Panc1 (cell line): ENCODE data around the gene LRRC36. TPM values are rescaled to one million over a fixed set of nuclear protein-coding genes. Genes with fewer than 3 reads are reported as not detected.

Experiments used
- total RNA-seq: library from RNA; stranded (reverse); gene quantifications from one replicate; pipeline ENCODE4 v1.2.1, GENCODE V29; 2021; ENCODE audit not compliant: unreplicated experiment

Gene LRRC36
- total RNA-seq, 1 experiment from 2014 or later = 0.54 TPM

Other genes with a start within 250 kb of the LRRC36 start
- gene PHAF1, start 216.9 kb upstream of the LRRC36 start, total RNA-seq = 15.7 TPM
- 11.5 TPM for gene B3GNT9, start 175.8 kb upstream of the LRRC36 start, total RNA-seq
- 18.5 TPM for gene TRADD, start 166.9 kb upstream of the LRRC36 start, total RNA-seq
- 17.8 TPM for gene FBXL8, start 166.9 kb upstream of the LRRC36 start, total RNA-seq
- gene HSF4, start 162.1 kb upstream of the LRRC36 start, total RNA-seq = 38.6 TPM
- 27.9 TPM for gene NOL3, start 156.3 kb upstream of the LRRC36 start, total RNA-seq
- 13.9 TPM for gene MATCAP1, start 142.9 kb upstream of the LRRC36 start, total RNA-seq
- gene EXOC3L1, start 136.7 kb upstream of the LRRC36 start, total RNA-seq = 0.41 TPM
- 74.5 TPM for gene E2F4, start 134.7 kb upstream of the LRRC36 start, total RNA-seq
- 2.0 TPM for gene ELMO3, start 127.7 kb upstream of the LRRC36 start, total RNA-seq
- gene TMEM208, start 99.7 kb upstream of the LRRC36 start, total RNA-seq = 25.6 TPM
- 9.3 TPM for gene FHOD1, start 79.3 kb upstream of the LRRC36 start, total RNA-seq
- gene SLC9A5, start 77.8 kb upstream of the LRRC36 start, total RNA-seq = 1.7 TPM
- gene PLEKHG4, start 47.3 kb upstream of the LRRC36 start, total RNA-seq = 6.7 TPM
- gene KCTD19, start 74 bp upstream of the LRRC36 start, total RNA-seq = 0.62 TPM
- gene TPPP3, start 66.7 kb downstream of the LRRC36 start, total RNA-seq = 0.95 TPM
- 7.8 TPM for gene ZDHHC1, start 89.7 kb downstream of the LRRC36 start, total RNA-seq
- 0.77 TPM for gene HSD11B2, start 104.3 kb downstream of the LRRC36 start, total RNA-seq
- 70.8 TPM for gene ATP6V0D1, start 154.3 kb downstream of the LRRC36 start, total RNA-seq
- gene AGRP, start 156.7 kb downstream of the LRRC36 start, total RNA-seq = not detected
- gene RIPOR1, start 202.0 kb downstream of the LRRC36 start, total RNA-seq = 82.2 TPM
- 33.1 TPM for gene CTCF, start 235.7 kb downstream of the LRRC36 start, total RNA-seq